ENCODE results near the gene SLC66A1.

Gene SLC66A1

GRCh38 chr1:19353596-19353995 lies 41.5 kb downstream of the SLC66A1 start:
- H3K4me3 ChIP-seq (ENCODE audit: low read depth, low read length) = no peak overlapping the region

DNA sequence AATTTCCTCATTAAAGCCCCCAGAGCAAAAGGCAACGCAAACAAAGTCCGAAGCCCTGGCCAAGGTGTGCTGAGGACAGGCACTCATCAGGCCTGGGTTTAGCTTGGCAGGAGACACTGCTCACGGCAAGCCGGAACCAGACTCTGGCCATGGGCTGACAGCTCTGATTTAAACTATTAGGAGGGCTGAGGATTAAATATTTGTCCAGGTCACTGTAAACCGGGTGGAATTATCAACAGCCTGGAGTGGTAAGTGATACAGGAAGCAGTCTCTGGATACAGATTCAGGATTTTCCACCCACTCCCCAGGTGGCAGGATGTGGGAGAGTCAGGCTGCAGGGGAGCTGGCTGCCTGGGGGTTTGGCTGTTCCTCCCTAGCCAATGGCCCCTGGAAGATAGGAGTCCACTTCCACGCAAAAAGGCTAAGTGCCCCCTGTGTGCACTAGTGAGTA lies 42.4 kb downstream of the SLC66A1 start:
- no peak for TF ChIP-seq CTCF (IDR thresholded peaks at IDR 0.05; ENCODE audit: low read depth, low read length)
- no peak overlapping the region for H3K4me3 ChIP-seq (ENCODE audit: low read depth, low read length)

More at GRCh38 chr1:19353596-19353995, 41.5 kb downstream of the SLC66A1 start:
- no peak for TF ChIP-seq CTCF (IDR thresholded peaks at IDR 0.05; ENCODE audit: low read depth, low read length)

DNA sequence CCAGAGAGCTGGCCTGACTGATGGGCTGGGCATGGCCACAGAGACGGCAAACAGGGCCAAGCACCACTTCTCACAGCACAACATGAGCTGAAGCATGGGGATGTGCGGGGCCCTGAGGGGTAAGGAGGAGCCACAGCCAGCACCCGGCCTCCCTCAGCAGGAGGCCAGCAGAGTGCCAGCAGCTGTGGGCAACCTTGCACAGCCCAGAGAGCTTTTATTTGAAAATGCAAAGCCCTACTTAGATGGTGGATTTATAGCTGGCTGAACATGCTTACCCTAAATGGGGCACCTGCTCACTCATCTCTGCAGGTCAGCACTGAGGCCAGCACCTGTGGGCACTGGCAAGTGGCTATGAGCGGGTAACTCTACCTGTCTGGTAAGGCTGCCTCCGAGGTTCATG lies 44.1 kb downstream of the SLC66A1 start:
- TF ChIP-seq CTCF (IDR thresholded peaks at IDR 0.05; ENCODE audit: low read depth, low read length) = no peak
- no peak overlapping the region for H3K4me3 ChIP-seq (ENCODE audit: low read depth, low read length)

DNA sequence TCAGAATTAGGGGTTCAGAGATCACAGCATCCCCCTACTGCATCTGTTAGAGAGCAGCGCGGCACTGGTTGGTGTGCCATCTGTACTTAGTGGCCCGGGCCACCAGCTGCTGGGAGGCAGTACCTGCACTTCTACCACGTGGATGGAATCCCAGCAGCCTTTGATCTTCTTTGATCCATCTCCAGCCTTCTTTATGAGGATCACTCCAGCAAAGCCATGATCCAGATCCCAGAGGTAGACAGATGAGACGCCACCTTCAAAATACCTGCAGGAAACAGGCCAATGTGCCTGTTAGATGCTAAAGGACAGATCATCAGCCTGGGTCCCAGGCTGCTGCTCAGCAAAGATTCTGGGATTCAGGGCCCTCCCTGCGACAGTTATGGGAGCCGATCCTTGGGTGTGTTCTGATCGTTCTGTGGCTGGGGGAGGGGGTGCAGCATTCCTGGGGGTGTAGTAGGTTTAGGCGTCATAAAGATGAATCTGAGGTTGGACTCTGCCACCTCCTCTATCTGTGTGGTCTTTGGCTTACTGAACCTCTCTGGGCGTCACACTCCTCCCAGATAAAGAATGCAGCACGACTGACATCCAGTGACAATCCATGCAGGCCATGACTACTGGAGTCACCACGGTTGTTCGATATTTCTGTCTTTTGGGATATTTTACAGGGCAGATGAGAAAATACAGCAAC lies 45.3 kb downstream of the SLC66A1 start:
- H3K4me3 ChIP-seq (ENCODE audit: low read depth, low read length) = no peak overlapping the region
- no peak for TF ChIP-seq CTCF (IDR thresholded peaks at IDR 0.05; ENCODE audit: low read depth, low read length)

DNA sequence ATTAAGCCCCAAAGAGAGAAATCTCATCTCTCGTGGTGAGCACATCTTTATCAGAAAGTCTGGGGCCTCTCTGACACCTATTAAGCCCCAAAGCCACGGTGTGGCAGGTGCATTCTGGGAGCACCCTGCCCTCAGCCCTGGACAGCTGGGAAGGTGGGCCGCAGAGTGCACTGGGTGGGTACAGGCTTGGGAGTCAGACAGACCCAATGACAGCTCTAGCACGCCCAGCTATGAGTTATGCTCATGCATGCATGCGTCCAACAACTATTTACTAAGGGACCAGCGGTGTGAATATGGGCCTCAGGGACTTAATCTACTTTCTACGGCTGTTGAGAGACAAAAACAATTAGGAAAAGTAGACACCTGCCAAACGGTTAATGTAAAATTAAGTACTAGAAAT lies 46.6 kb downstream of the SLC66A1 start:
- no peak overlapping the region for H3K4me3 ChIP-seq (ENCODE audit: low read depth, low read length)
- TF ChIP-seq CTCF (IDR thresholded peaks at IDR 0.05; ENCODE audit: low read depth, low read length) = no peak

DNA sequence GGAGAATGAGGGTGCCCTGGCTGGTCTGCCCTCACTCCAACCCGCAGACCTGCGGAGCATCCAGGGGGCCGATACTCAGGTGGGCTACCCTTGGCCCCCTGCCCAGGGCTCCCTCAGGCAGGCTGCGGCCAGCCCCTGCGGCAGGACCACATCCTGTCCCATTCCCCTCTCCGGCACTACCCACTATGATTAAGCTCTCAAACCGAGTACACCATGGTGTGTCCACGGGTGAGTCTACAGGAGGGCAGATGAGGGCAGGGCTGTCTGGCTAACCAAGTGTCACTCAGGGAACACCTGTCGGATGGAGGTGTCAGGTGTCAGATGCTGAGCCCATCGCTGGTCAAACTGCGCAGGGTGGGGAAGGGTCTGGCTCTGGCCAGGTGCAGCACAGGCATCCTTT lies 47.2 kb downstream of the SLC66A1 start:
- no peak overlapping the region for H3K4me3 ChIP-seq (ENCODE audit: low read depth, low read length)
- no peak for TF ChIP-seq CTCF (IDR thresholded peaks at IDR 0.05; ENCODE audit: low read depth, low read length)

- H3K4me3 ChIP-seq (ENCODE audit: low read depth, low read length) = no peak overlapping the region
- TF ChIP-seq CTCF (IDR thresholded peaks at IDR 0.05; ENCODE audit: low read depth, low read length) = no peak
These were observed 47.9 kb downstream of the SLC66A1 start for GRCh38 chr1:19360016-19360415.
